Measurements from ENCODE around the gene TBC1D22A.
"Not testable (repeated sequence)": the region's sequence is repeated elsewhere in the genome, so short reads cannot be mapped to it uniquely, and the experiment has no call there.

Gene TBC1D22A

DNA sequence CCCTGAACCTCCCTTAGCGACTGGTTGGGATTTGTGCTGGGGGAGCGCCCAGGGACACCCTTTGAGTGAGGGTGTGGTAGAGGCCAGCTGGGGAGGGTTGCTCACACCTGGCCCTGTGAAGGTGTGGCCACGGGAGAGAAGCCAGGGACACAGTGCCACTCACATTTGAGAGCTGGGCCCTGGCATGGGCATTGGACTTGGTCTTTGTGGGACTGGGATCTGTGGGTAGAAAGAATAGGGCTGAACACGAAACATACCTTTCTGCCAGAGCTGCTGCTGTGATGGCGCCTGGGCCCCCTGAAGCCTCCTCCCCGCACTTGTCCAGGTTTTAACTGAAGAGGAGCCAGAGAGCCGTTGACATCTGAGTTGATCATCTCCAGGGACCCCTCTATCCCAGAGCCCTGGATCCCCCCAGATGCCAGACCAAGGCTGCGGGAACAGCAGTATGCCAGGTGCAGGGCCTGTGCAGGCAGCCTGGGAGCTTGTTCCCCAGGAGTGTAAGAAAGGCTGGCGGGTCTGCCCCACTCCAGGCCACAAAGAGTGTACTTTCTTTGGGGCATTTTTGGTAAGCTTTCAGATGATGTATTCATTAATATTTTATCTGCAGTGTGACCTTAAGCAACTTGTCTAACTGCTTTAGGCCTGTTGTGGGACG, 284.1 kb downstream of the TBC1D22A start:
- DNase-seq (ENCODE audit: low read depth), result no peak

GRCh38 chr22:47047321-47048122, 285.1 kb downstream of the TBC1D22A start:
- DNase-seq (ENCODE audit: low read depth), result no peak

DNA sequence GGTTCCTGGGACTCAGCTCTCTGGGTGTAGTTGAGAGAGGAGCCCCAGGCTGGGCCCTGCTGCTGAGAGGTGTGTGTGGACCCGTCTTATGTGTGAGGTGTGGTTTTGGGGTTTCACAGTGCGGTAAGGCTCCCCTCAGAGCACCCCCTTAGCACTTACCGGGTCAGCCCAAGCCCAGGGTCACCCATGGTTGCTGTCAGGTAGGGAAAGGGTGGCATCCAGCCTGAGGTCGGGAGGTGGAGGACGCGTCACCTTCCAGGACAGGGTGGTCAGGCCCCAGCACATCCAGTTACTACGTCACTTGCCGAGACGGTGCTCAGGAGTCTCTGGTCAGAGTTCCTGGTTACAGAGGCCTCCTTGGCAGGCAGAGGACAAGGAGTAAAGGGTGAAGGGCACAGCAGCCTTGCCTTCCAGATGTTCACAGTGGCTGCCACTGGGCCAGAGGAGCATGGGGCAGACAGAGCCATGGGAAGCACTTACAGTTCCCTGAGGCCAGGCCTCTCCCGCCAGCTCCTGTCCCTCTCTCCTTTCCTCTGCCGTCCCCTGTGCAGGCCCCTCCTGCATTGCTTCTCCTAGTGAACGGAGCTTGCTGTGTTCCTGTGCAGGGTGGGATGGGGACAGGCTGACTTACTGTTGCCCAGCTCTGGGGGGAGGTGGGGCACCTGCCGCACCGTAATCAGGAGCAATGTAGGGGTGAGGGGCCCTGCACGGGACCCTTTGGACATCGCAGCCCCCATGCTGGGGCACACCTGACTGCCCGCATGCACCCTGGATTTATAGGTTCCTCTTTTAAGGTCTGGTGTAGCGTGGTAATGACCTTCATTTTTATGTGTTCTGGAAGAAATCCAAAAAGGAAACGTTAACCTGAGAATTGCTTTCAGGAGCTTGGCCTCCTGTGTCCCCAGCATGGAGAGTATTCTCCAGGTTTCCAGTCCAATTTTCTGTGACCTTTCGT, 285.9 kb downstream of the TBC1D22A start:
- DNase-seq (ENCODE audit: low read depth), result no peak

GRCh38 chr22:47049078-47049624, 286.7 kb downstream of the TBC1D22A start:
- no peak for DNase-seq (ENCODE audit: low read depth)

DNA sequence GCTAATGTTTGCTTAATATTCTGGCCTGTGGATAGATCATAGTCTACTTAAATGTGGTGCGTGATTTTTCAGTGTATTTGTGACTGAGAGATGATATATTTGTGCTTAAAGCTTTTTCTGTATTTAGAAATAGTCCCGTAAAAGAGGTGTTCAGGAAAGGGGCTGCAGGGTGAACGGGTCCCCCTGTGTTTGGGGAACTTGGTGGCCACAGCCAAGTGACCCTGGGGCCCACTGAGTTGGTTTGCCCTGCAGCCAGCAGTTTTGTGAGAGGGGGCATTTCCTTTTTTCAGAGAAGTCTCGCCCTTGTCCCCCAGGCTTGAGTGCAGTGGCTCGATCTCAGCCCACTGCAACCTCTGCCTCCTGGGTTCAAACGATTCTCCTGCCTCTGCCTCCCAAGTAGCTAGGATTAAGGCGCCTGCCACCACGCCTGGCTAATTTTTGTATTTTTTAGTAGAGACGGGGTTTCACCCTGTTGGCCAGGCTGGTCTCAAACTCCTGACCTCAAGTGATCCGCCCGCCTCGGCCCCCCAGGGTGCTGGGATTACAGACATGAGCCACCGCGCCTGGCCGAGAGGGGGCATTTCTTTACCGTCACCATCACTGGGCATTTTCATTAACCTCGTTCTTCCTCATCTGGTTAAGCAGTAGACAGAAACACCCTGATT, 287.4 kb downstream of the TBC1D22A start:
- DNase-seq (ENCODE audit: low read depth), result not testable (repeated sequence)

- no peak for DNase-seq (ENCODE audit: low read depth)
Observed at GRCh38 chr22:47050401-47051051, 288.1 kb downstream of the TBC1D22A start.

- no peak for DNase-seq (ENCODE audit: low read depth)
Observed at GRCh38 chr22:47051441-47052071, 289.1 kb downstream of the TBC1D22A start.

- DNase-seq (ENCODE audit: low read depth), result no peak
Observed at GRCh38 chr22:47052236-47053012, 290.0 kb downstream of the TBC1D22A start.

DNA sequence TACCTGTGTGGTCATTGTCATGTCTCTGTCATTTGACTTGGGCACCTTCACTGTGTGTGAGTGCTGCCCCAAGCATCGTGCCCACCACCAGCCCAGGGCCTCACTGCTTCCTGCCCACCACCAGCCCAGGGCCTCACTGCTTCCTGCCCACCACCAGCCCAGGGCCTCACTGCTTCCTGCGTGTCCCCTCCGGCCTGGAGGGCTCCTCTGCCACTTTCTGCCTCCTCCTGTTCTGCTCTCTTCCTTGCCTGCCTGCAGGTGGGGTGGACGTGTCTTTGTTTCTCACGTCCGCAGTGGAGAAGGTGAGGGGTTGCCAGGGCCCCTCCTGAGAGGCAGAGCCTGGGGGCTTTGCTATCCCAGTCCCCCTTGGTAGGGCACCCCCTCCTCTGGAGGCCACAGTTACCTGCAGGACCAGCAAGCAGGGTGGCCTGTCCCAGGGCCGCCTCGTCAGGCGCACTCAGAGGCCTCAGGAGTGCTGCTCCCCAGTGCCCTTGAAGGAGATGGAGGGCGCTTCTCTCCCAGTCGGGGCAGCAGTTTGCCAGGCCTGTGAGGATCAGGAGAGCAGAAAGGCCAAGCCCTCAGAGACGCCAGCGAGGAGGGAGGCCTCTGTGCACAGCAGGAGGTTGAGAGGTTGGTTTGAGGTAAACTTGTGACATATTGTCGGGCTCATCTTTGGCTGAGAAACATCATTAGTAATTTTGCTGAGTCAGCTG, 290.7 kb downstream of the TBC1D22A start:
- no peak for DNase-seq (ENCODE audit: low read depth)

GRCh38 chr22:47053726-47054141, 291.3 kb downstream of the TBC1D22A start:
- no peak for DNase-seq (ENCODE audit: low read depth)

- DNase-seq (ENCODE audit: low read depth), result no peak
Observed at GRCh38 chr22:47054231-47055072, 292.0 kb downstream of the TBC1D22A start.

GRCh38 chr22:47055073-47055355, 292.6 kb downstream of the TBC1D22A start:
- no peak for DNase-seq (ENCODE audit: low read depth)

DNA sequence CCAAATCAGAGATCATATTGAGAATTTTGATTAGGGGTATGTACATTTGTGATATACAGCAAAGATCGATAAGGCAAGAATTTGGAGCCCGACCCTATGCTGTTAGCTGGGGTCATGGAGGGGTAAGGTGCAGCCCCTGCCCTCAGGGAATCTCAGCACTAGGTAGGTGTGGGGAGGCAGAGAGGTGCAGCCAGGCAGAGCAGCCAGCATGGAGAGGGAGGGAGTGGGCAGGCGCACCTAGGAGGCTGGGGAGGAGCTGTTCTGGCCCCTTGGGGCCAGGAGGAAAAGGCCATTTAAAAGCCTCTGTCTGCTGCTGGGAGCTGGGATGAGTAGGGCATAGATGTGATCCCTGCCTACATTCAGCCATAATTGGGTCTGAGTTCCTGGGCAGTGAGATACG, 293.0 kb downstream of the TBC1D22A start:
- no peak for DNase-seq (ENCODE audit: low read depth)

DNA sequence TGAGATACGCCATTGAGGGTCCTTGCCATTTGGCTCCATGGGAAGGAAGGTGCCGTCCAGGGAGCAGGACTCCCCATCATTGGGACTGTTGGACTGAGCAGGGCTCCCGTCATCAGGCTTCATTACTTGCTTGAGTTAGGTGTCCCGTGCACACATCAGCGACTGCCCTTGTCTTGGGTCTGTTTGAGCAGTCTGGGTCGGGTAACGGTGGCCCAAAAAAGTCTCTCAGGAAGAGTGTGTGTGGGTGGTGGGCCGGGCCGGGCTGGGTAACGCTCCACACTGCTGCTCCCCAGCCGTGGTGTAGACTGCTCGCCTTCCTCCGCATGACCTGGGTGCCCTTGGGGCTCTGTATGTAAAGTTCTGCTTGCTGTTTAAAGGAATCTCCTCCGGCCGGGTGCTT, 293.5 kb downstream of the TBC1D22A start:
- no peak for DNase-seq (ENCODE audit: low read depth)

GRCh38 chr22:47056361-47056760, 293.9 kb downstream of the TBC1D22A start:
- no peak for DNase-seq (ENCODE audit: low read depth)

- DNase-seq (ENCODE audit: low read depth), result no peak
Observed at GRCh38 chr22:47056776-47057470, 294.5 kb downstream of the TBC1D22A start.

DNA sequence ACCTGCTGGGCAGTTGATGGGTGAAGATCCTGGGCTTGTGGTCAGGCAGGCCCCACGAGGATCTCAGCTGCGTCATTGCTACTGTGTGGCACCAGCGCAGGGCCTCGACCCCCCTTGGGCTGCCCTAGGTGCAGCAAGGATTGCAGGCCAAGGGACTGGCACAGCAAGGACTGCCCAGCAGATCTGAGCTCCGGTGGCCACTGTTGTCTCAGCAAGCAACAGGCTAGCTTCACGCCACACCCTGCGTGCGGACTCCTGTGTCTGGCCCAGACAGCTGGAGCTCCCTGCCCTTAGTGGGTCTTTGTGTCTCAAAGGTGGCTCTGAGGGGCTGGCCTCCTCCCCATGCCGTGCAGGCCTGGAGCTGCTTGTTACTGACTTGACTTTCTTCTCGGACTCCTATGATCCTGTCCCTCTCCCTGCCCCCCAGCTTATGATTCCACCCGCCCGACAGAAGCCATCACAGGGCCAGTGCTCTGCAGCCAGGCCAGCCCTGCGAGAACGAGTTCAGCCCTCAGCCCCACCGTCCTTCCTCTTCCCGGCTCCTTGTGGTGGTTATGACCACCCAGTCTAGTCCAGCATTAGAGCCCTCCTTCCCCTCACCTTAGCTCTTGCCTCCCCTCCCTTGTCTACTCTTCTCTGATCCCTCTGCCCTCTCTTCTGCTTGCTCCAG, 295.6 kb downstream of the TBC1D22A start:
- no peak for DNase-seq (ENCODE audit: low read depth)
